C4-2B (cell line): ENCODE results near the gene PKHD1.

Experiments used
- H3K27ac ChIP-seq: fragments of 450-650 bp; 2 replicates; pipeline ENCODE4 v1.5.1; 2017
- ZFX ChIP-seq: fragments of 450-650 bp; IDR thresholded peaks from 2 replicates; pipeline ENCODE4 v1.6.1; 2017
- TF ChIP-seq, protein P1 (sequence below): fragments of 450-650 bp; conservative IDR thresholded peaks from 2 replicates; pipeline ENCODE4 v1.5.1; 2017; ENCODE audit warnings: mild to moderate bottlenecking

Gene PKHD1

DNA sequence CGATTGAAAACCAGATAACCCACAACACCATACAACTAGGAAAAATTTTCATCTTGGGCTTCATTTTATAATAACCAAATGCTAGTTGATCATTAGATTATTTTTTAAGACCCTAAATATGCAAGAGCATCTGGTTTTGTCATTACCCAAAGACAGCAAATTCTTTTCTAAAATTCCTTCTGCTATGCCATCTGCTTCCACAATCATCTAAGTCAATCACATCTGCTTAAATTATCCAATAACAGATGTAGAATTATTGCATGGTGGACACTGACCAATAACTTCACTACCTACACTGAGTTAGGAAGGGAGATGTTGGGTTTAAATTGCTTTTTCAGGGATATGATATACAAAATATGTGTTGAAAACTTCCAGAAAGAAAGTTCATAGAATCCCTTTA, 41.9 kb downstream of the PKHD1 start:
- H3K27ac ChIP-seq: no peak overlapping the region
- no peak for TF ChIP-seq ZFX

GRCh38 chr6:52045033-52045432, 42.4 kb downstream of the PKHD1 start:
- H3K27ac ChIP-seq: no peak overlapping the region
- TF ChIP-seq, protein P1, sequence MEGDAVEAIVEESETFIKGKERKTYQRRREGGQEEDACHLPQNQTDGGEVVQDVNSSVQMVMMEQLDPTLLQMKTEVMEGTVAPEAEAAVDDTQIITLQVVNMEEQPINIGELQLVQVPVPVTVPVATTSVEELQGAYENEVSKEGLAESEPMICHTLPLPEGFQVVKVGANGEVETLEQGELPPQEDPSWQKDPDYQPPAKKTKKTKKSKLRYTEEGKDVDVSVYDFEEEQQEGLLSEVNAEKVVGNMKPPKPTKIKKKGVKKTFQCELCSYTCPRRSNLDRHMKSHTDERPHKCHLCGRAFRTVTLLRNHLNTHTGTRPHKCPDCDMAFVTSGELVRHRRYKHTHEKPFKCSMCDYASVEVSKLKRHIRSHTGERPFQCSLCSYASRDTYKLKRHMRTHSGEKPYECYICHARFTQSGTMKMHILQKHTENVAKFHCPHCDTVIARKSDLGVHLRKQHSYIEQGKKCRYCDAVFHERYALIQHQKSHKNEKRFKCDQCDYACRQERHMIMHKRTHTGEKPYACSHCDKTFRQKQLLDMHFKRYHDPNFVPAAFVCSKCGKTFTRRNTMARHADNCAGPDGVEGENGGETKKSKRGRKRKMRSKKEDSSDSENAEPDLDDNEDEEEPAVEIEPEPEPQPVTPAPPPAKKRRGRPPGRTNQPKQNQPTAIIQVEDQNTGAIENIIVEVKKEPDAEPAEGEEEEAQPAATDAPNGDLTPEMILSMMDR: no peak
- no peak for TF ChIP-seq ZFX

GRCh38 chr6:52042141-52042885, 45.1 kb downstream of the PKHD1 start:
- TF ChIP-seq, protein P1: no peak
- TF ChIP-seq ZFX: no peak
- no peak overlapping the region for H3K27ac ChIP-seq

DNA sequence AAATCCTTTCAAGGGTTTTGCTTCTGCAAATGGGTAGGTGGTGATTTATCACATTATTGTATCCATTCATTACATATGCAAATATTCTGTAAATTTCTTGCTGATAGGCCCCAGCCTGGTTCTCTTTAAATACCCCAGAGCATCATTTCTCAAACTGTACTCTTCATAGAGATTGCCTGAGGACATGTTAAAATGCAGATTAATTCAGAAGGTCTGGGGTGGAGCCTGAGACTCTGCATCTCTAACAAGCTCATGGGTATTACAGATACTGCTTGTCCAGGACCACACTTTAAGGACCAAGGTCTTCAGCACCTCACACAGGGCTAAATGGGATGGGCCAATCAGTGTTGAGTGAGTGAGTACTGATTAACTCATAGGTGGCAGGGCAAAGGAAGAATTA, 46.3 kb downstream of the PKHD1 start:
- no peak for TF ChIP-seq ZFX
- TF ChIP-seq, protein P1: no peak

DNA sequence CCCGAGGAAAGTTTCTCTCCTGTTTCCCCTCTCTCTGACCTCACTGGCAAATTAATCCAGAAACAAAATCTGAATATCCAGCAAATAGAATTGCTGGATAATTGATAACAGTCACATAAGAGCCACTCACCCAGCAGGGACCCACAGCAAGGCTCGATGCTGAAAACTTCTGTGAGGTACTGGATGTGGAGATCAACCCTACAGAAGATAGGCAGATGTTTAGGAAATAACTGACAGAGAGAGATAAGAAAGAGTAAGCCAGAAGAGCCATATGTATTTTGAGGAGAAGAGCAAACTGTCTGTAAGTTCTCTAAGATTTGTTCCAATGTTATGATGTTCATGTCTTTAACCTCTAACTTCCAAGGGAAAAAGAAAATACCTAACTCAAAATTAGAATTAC, 59.7 kb downstream of the PKHD1 start:
- TF ChIP-seq, protein P1: no peak
- no peak for TF ChIP-seq ZFX
- H3K27ac ChIP-seq: no peak overlapping the region

More for the DNA sequence above, 46.3 kb downstream of the PKHD1 start:
- no peak overlapping the region for H3K27ac ChIP-seq

- TF ChIP-seq, protein P1: no peak
- no peak for TF ChIP-seq ZFX
- H3K27ac ChIP-seq: no peak overlapping the region
Observed at GRCh38 chr6:52024451-52025068, 62.9 kb downstream of the PKHD1 start.

DNA sequence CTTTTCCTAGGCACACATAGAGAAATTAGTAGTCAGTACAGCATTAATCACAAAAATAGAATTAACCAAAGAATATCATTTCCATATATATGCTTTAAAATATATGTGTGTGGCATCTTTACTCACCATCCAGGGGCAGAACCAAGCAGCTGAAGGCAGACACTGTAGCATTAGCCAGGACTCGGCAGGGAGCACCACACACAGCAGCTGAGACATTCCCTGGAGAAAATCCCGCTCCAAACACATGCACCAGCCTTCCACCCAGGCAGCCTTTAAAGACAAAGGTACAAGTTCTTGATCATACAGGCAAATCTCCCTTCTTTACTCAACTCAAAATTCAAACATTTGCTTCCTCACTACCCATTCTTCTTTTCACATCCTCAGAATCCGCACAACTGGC, 64.7 kb downstream of the PKHD1 start:
- TF ChIP-seq, protein P1: no peak
- no peak for TF ChIP-seq ZFX
- no peak overlapping the region for H3K27ac ChIP-seq
